AG04450 (cell line): ENCODE data around the gene LMOD2. TPM values are rescaled to one million over a fixed set of nuclear protein-coding genes. Genes with fewer than 3 reads are reported as not detected.

Experiments
- CTCF ChIA-PET: fragments of 300-600, 350-600 bp; formaldehyde crosslinking; extraction: SDS; loops from one replicate; lab custom pipeline; 2022; ENCODE audit warnings: antibody characterized with exemption, inconsistent platforms; lab: Charles Lee
- POLR2A ChIA-PET: fragments of 350-600 bp; formaldehyde crosslinking; extraction: SDS; loops from one replicate; lab custom pipeline; 2021; ENCODE audit warnings: antibody characterized with exemption, inconsistent platforms; lab: Yijun Ruan, JAX
- DNase-seq: peaks from one replicate; pipeline ENCODE4 v3.0.0-alpha.2; 2011; ENCODE audit warnings: low read depth, low spot score
- H3K27ac ChIP-seq: one replicate; pipeline ENCODE4 v1.5.1; 2012; ENCODE audit warnings: low read depth, low read length, control low read depth
- H3K27me3 ChIP-seq: one replicate; pipeline ENCODE4 v1.6.0; 2012; ENCODE audit warnings: low read length; ENCODE audit not compliant: control insufficient read depth, insufficient read depth
- H3K4me3 ChIP-seq: 2 replicates; pipeline ENCODE4 v1.5.1; 2011; ENCODE audit warnings: mild to moderate bottlenecking, low read depth, low read length, control low read depth
- H3K9me3 ChIP-seq: 2 replicates; pipeline ENCODE4 v1.5.1; 2012; ENCODE audit warnings: low read length; ENCODE audit not compliant: control insufficient read depth, insufficient read depth
- polyA plus RNA-seq: library from polyadenylated mRNA; depleted of rRNA; stranded (reverse); fragments of >200 nt; gene quantifications from 2 replicates; pipeline ENCODE4 v1.2.3, GENCODE V29; 2011
- TF ChIP-seq, protein P1 (sequence below): IDR thresholded peaks from 2 replicates; pipeline ENCODE4 v1.5.1; 2011; ENCODE audit warnings: low read depth, low read length, control low read depth, inconsistent platforms

Gene LMOD2
- polyA plus RNA-seq, 1 experiment, result not detected

DNA sequence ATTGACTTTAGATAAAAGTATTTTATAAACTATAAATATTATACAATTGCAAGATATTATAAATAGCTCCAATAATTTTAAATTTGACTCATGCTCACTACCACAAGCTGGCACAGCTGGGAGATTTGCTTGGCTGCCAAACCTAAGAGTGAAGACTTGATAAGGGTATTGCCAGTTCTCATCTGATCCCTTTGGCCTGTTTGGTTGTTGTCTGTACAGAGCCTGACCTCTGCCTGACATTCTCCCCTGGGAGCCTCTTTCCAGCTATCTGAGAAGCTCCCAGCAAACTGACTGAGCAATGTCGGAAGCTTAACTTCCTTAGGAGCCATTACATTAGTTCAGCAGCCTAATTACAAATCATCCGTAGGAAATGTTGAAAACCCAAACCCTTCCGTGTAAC is 10.2 kb upstream of the LMOD2 start:
- Histone ChIP-seq H3K27ac (no peak overlapping the region), H3K9me3 (no peaks in the 10 kb centered on the region), H3K4me3 (no peak overlapping the region), H3K27me3 (peaks cover 2% of the 10 kb centered on the region)
- DNase-seq, result no peak
- ChIA-PET CTCF (interaction anchor here (1.1 to 2.1 kb wide), 3 partner anchors 10 to 219 kb away, joined by 3 to 13 read pairs (median 12); no protein-coding TSS in a partner anchor), POLR2A (no interaction called here)
- TF ChIP-seq, protein P1, sequence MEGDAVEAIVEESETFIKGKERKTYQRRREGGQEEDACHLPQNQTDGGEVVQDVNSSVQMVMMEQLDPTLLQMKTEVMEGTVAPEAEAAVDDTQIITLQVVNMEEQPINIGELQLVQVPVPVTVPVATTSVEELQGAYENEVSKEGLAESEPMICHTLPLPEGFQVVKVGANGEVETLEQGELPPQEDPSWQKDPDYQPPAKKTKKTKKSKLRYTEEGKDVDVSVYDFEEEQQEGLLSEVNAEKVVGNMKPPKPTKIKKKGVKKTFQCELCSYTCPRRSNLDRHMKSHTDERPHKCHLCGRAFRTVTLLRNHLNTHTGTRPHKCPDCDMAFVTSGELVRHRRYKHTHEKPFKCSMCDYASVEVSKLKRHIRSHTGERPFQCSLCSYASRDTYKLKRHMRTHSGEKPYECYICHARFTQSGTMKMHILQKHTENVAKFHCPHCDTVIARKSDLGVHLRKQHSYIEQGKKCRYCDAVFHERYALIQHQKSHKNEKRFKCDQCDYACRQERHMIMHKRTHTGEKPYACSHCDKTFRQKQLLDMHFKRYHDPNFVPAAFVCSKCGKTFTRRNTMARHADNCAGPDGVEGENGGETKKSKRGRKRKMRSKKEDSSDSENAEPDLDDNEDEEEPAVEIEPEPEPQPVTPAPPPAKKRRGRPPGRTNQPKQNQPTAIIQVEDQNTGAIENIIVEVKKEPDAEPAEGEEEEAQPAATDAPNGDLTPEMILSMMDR, result no peak

DNA sequence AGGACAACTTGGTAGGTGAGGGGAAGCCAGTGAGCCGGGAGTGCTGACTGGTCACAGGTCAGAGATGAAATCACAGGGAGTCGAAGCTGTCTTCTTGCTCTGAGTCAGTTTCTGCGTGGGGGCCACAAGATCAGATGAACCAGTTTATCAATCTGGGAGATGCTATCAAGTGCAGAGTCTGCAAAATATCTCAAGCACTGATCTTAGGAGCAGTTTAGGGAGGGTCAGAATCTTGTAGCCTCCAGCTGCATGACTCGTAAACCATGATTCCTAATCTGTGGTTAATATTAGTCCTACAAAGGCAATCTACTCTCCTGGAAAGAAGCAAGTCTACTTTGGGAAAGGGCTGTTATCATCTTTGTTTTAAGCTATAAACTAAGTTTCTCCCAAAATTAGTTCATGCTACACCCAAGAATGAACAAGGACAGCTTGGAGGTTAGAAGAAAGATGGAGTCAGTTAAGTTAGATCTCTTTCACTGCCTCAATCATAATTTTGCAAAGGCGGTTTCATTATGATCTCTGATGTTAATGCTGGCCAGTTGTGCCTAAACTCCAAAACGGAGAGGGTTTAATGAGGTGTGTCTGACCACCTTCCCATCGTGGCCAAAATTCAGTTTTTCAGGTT is 8.4 kb upstream of the LMOD2 start:
- DNase-seq, result no peak
- H3K27ac ChIP-seq, result no peak overlapping the region
- POLR2A ChIA-PET, result interaction anchor here (0.7 kb wide), 1 partner anchor 113 kb away, joined by 4 read pairs; no protein-coding TSS in a partner anchor
- CTCF ChIA-PET, result no interaction called here
- peaks cover 2% of the 10 kb centered on the region for H3K27me3 ChIP-seq
- H3K9me3 ChIP-seq, result no peaks in the 10 kb centered on the region
- TF ChIP-seq, protein P1, result no peak
- H3K4me3 ChIP-seq, result no peak overlapping the region

DNA sequence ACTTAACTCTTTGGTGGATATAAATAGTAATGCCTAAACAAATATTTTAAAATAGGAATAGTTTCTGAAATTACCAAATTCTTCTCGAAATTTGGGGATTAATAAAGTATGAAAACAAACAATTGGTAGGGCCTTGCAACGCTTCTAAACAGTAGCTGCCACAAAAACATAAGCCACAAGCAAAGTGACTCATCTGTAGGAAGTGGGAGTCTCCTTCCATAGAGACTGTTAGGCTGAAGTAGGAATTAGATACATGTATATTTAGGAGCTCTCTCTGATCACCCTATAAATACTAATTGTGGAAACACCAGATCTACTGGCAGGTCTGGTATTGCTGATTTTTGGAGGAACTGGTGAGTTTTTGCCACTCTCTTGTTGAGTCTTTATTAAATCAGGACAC is 5.7 kb upstream of the LMOD2 start:
- Histone ChIP-seq H3K27ac (no peak overlapping the region), H3K9me3 (no peaks in the 10 kb centered on the region), H3K4me3 (no peak overlapping the region), H3K27me3 (peaks cover 2% of the 10 kb centered on the region)
- TF ChIP-seq, protein P1, result no peak
- DNase-seq, result no peak
- CTCF ChIA-PET, result interaction anchor here (1.3 kb wide), 1 partner anchor 156 kb away, joined by 4 read pairs; no protein-coding TSS in a partner anchor
- POLR2A ChIA-PET, result no interaction called here

DNA sequence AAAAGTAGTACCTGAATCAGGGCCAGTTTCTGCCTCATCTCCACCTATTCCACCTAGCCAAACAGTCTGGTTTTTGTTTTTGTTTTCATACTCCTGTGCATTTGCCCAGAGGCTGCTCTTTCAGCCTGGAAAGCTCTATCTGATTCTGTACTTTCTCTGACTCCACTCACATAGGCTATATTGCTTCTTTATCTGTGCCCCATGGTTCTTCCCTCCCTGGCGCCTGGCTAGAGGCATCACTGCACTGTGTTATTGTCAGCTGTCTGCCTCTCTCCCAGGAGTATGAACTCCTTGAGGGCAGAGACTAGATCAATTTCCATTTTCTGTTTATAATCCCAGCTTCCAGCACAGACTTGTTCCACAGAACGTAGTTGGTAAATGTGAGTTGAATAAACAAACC is 5.1 kb upstream of the LMOD2 start:
- H3K27ac ChIP-seq, result no peak overlapping the region
- POLR2A ChIA-PET, result no interaction called here
- CTCF ChIA-PET, result interaction anchor here (1.3 kb wide), 1 partner anchor 156 kb away, joined by 4 read pairs; no protein-coding TSS in a partner anchor

DNA sequence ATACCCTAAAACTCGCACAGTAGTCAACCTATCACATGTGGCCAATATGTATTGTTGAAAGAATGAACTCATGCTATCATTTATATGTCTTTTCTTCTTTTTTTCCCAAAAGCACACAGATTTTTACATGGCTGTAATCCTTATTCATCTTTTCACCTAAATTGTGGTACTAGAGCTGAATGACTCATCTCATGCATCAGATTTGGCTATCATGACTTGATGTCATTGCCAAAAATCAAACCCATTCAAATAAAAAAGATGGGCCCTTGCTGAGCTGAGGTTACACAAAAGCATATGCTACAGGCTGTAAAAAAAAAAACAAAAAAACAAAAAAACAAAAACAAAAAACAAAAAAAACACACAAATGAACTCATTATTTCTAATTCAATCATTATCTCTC is 3.3 kb upstream of the LMOD2 start:
- no peak overlapping the region for H3K27ac ChIP-seq
- no peak overlapping the region for H3K4me3 ChIP-seq
- DNase-seq, result no peak
- peaks cover 2% of the 10 kb centered on the region for H3K27me3 ChIP-seq
- H3K9me3 ChIP-seq, result no peaks in the 10 kb centered on the region
- TF ChIP-seq, protein P1, result no peak
- CTCF ChIA-PET, result no interaction called here
- POLR2A ChIA-PET, result no interaction called here

More for the DNA sequence above, 5.1 kb upstream of the LMOD2 start:
- no peak for DNase-seq
- TF ChIP-seq, protein P1, result no peak
- Histone ChIP-seq H3K27me3 (peaks cover 2% of the 10 kb centered on the region), H3K9me3 (no peaks in the 10 kb centered on the region), H3K4me3 (no peak overlapping the region)
